Esophagus muscularis mucosa (tissue), 3 donors: Measurements from ENCODE around the gene PTPRE.

Experiments
- CTCF ChIP-seq, 3 experiments: fragments of 200-600 bp in 2 of 3; fragments of 450-650 bp in 1 of 3; sonication (generic) in 2 of 3; IDR thresholded peaks; one replicate each; pipeline ENCODE4 v1.5.1; 2017 to 2019; ENCODE audit warnings: antibody characterized with exemption in 3 of 3, mild to moderate bottlenecking in 2 of 3, moderate library complexity in 1 of 3
- EP300 ChIP-seq: sonication (generic); formaldehyde crosslinking; IDR thresholded peaks from one replicate; pipeline ENCODE4 v1.6.1; 2017; ENCODE audit warnings: antibody characterized with exemption

- TF ChIP-seq CTCF (IDR thresholded peaks at IDR 0.05): no peak
- TF ChIP-seq EP300: no peak
These were observed 14.8 kb downstream of the PTPRE start for GRCh38 chr10:127921753-127922145.
